ENCODE results near the gene LMF1.

DNA sequence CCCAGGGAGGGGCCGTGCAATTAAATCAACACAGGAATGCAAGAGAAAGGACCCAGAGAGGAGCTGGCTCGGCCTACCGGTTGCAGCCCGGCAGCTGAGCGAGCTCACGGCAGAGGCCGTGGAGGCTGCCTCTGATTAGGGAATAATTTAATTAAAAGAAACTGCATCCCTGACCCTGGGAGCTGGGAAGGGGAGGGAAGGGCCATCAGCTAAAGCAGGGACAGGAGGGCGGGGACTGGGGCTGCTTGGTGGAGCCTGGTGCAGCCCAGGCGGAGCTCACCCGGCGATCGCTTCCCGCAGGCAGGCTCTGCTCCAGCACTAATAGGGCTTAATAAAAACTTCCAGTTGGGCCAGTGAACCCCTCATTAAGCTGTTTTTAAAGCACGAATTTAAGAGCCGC lies 43.4 kb downstream of the LMF1 start:
- TF ChIP-seq CTCF (IDR thresholded peaks at IDR 0.05) (no peak), POLR2A (IDR thresholded peaks at IDR 0.05) (no peak), POLR2AphosphoS5 (IDR thresholded peaks at IDR 0.05) (no peak)
